ENCODE data around the gene GSKIP. TPM values are rescaled to one million over a fixed set of nuclear protein-coding genes. Genes with fewer than 3 reads are reported as not detected.
A peak's percentile ranks its signal among the peaks of the same experiment; 100 is the strongest.

The GSKIP gene
- total RNA-seq, 1 donor from 2014 or later = 21.6 TPM

DNA sequence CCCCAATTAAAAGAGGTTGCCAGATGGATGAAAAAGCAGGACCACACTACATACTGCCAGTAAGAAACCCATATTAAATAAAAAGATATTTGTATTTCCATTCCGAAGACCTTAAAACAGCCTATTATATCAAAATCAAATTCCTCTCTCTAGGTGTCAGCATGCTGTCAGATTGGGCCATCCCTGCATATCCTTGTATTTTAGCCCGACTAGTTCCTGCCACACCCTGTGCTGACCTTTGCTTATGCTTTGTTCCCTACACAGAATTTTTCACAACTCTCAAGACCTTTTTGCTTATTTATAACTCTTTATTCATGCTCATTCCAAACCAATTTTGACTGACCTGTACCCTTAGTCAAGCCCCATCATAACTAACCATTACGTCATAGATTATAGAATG lies 12.8 kb downstream of the GSKIP start:
- no peak for DNase-seq (ENCODE audit: low read depth in 2 of 2)

DNA sequence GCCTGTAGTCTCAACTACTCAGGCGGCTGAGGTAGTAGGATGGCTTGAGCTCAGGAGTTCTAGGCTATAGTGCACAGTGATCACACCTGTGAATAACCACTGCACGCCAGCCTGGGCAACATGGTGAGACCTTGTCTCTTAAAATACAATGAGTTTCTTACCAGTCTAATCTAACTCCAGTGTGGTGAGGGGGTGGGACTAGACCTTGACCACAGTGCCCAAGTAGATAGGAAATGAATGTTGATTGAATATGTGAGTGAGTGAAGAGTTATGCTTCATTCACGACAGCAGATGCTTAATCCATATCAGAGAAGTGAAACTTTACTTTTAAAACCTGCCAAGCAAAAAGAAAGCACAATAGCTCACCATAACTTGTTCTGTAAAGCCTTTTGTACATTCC lies 17.4 kb downstream of the GSKIP start:
- DNase-seq (ENCODE audit: low read depth in 2 of 2) = no peak

DNA sequence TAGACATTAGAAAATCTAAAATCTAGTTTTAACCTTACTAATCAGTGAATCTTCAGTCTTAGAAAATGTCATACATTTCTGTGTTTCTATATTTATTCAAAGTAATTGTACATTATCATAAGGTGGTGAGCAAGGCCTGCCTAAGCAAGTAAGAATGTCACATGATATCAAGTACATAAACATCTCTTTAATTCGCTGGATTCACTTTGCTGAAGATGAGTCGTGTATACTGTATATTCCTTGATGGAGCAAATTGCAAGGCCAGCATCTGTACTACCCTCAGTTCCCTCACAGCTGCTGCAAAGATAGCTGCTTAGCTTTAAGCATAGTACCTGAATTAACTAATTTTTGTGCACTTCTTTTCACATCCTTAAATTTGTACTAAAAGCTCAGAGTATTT lies 20.1 kb downstream of the GSKIP start:
- no peak for DNase-seq (ENCODE audit: low read depth in 2 of 2)

DNA sequence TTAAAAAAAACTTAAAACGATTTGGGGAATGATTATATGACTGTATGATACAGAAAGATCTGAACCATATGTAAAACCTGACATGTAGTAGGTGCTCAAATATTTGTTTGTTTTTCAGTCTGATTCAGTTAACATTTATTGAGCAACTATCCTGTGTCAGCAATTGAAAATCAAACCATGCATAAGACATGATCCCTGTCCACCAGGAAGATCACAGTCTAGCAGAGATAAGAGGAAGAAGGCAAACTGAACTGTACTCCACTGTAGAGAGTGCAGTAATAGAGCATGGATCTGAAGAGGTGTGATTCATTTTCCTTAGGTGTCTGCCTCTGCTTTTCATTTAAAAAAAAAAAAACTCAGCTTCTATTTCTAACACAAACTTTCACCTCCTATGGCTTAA lies 20.7 kb downstream of the GSKIP start:
- no peak for DNase-seq (ENCODE audit: low read depth in 2 of 2)

DNA sequence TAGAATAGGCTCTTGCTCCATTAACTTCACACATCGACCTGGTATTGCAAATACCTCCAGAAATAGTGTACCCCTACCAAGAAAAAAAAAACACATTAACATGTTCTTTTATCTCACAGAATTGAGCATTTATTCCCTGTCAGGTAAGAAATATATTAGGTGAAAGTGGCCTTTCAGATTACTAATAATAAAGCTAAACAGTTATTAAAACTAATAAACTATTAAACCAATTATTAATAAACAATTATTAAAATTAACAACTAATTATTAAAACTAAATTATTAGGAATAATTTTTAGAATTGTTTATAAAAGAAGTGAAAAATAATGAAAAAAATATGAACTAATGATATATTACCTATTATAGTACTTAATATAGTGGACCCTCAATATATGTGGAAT lies 21.4 kb downstream of the GSKIP start:
- DNase-seq (ENCODE audit: low read depth in 2 of 2) = no peak

DNA sequence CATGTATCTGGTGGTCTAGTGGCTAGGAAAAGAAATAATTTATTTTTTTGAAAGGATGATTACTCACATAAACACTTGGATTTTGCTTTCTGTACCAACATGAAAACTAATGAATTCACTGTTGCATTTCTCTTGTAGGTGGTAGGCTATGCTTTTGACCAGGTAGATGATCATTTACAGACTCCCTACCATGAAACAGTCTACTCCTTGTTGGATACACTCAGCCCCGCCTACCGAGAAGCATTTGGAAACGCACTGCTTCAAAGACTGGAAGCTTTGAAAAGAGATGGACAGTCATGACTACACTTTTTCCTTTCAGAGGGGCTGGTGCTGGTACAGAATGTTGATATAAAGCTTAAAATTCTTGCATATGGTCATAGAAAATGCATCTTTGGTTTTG lies 22.1 kb downstream of the GSKIP start:
- no peak for DNase-seq (ENCODE audit: low read depth in 2 of 2)

DNA sequence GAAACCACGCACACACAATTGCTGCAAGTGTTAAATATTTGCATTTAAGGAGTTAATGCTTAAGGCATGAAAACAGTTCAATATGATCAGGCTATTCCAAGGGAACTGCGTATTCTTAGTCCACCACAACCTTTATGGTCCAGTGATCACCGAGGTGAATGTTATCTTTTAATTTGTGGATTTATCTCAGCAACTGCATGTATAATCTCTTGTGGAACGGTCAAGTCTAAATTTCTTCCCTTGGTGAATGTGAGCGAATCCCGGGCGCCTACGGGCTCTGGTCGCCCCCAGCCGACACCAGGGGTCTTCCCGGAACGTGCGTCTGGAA lies 27.6 kb downstream of the GSKIP start:
- no peak for DNase-seq (ENCODE audit: low read depth in 2 of 2)

DNA sequence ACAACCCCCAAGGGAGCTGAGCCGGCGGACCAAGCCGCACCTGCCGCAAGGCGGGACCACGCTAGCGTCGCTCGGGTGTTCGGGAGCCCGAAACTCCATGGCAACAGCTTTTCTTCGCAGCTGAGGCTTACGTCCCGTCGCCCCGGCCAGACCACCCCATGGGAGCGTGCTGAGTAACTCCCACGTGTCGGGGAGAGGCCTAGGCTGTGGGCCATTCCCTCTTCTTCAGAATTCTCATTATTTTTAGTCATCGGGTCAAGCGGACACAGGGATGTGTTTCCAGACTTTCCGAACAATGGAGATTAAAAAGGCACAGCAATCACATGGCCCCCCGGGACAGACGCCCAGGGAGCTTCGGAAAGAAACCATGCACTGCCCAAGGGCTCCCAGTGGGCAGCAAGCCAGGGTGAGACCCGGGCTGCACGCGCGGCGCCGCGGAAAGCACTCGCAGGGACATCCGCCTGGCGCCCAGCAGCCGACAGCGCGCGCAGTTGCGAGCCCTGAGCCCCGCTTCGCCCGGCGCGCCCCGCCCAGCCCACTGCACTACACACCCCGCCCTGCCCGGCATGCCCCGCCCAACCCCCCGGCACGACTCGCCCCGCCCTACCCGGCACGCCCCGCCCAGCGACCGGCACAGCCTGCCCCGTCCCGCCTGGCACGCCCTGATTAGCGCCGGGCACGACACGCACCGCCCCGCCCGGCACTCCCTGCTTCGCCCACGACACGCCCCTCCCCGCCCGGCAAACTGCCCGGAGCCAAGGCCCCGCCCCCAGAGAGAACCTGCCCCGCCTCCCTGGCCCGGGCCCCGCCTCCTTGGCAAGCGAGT lies 28.2 kb downstream of the GSKIP start:
- DNase-seq (ENCODE audit: low read depth in 2 of 2) = peak; percentile 83 to 97

DNA sequence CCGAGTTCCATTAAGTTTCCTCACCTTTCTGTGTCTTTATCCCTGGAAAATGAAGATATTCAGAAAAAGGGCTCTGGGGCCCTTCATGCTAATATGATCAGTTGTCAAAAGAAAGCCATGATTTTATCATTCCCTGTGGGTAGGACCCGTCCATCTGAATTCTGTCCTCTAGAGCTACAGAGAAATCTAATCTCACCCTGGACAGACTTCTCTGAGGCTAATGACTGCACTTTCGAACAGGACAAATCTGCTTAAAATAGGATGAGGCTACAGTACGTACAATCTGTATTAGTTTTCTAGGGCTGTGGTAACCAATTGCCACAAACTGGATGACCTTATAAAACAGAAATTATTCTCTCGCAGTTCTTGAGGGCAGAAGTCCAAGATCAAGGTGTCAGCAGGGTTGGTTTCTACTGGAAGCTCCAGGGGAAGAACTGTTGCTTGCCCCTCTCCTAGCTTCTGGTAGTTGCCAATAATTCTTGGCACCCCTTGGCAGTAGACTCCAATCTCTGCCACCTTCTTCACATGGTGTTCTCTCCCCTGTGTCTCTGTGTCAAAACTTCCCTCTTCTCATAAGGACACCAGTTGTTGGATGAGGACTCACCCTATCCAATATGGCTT lies 29.9 kb downstream of the GSKIP start:
- no peak for DNase-seq (ENCODE audit: low read depth in 2 of 2)

DNA sequence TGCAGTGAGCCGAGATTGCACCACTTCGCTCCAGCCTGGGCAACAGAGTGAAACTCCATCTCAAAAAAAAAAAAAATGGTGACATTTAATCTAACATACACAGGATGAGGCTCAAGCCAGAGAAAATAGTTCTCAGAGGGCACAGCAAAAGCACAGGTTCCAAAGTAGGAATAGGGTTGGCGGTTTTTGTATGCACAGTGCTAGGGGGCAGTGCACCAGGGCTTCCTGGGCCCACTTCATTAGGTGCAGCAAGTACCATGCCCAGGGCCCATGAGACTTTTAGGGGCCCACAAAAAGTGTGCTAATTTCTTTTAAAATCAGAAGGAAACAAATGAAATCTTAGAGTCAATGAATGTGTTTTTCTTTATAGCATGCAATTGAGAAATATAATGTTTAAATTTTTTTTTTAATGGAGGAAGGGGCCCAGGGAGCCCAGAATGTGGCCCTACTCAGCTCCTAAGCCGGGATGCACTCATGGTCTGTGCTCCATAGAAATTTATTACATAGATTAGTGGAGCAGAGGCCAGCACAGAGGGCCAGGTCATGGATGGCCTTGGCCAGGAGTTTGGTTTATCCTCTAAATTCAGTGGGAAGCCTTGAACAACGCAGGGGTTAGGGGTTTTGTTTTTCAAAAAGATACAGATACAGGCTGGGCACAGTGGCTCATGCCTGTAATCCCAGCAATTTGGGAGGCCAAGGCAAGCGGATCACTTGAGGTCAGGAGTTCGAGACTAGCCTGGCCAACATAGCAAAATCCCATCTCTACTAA lies 30.9 kb downstream of the GSKIP start:
- DNase-seq (ENCODE audit: low read depth in 2 of 2) = no peak

DNA sequence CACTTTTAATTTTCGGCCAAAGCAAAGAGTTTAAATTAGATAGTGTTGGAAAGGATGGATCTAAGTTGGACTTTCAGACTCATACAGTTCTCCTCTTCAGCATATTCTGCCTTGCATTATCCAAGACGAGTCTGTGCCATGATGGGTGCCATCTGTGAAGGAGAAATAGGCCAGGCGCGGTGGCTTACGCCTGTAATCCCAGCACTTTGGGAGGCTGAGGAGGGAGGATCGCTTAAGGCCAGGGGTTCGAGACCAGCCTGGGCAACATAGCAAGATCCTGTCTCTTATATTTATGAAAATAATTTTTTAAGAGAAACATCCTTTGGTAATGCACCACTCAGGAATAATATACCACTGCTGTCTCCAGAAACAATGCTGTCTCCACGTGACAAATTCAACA lies 35.1 kb downstream of the GSKIP start:
- no peak for DNase-seq (ENCODE audit: low read depth in 2 of 2)

DNA sequence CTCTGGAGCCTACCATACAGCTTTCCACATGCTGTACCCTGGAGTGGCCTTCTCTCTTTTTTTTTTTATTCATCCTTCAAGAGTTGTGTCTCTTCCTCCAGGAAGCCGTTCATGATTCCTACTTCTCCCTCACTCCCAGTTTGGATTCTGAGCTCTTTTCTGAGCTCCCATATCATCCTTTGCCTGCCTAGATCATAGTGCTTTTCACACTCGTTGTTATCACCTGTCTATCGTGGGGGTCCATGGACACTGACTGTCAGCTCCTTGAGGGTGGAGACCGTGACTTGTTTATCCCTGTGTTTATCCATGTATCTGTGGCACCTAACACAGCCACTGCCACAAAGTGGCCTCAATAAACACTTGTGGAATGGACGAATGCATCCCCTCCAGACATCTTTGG lies 35.6 kb downstream of the GSKIP start:
- no peak for DNase-seq (ENCODE audit: low read depth in 2 of 2)

DNA sequence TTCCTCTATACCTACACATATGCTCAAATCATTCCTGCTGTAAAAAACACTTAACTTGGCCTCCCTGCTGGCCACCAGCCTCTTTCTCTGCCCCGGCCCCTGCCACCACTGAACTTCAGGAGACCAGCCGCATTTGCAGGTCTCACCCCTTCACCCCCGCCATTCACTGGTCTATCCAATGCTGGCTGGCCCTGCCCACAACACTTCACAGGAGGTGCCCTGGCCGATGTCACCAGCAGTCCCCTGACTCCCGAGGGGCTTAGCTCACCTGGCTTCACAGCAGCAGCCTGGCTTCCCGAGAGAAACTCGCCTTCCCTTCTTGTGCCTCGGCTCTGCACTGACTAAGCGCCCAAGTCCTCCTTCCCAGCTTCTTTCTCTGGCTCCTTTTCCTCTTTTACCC lies 36.1 kb downstream of the GSKIP start:
- DNase-seq (ENCODE audit: low read depth in 2 of 2) = no peak

DNA sequence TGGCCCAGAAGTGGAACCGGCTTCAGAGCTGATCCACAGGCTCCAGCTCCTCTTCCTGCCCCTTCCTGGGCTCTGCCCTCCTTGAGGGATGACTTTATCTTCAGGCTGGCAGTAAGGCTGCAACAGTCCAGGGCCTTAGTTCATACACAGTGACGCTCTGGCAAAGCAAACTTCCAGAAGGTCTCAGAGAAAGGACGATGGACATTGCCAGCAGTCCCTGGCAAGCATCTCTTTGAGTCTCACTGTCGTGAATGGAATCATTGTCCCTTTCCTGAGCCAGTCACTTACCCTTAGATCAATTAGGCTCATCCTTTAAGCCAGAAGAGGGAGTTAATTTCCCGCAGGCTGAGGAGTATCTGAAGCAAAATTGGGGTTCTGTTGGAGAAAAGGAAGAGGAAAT lies 37.2 kb downstream of the GSKIP start:
- DNase-seq (ENCODE audit: low read depth in 2 of 2) = no peak

DNA sequence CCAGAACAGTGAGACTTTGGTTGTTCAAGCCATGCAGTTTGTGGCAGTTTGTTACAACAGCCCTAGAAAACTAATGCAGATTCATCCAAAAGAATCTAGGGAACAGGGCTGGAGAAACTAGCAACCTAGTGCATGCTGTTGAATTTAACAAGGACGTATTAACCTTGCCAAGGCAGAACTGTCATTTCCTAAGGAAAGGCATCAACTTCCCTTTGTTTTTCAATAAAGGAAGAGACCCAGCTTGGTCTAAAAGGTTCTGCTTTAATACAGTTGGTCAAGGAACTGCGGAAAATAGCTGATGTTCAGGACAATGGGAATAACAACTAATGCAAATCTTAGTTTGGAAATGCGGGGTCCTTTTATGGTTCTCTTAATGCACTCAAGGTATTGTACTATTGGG lies 40.1 kb downstream of the GSKIP start:
- peak; percentile 12 to 60 for DNase-seq (ENCODE audit: low read depth in 2 of 2)

DNA sequence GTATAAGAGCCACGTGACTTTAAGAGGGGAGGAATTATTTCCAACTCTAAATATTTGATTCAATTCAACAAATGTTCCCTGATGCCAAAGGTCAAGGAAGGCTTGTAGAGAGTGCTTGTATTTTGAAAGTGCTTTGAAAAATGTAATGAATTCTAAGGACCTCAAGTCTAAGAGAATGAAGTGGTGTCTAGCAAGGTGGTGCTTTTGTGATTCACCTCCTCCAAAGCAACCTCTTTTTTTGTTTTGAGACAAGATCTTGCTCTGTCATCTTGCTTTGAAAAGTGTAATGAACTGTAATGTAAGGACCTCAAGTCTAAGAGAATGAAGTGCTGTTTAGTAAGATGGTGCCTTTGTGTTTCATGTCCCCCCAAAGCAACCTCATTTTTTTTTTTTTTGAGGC lies 42.4 kb downstream of the GSKIP start:
- DNase-seq (ENCODE audit: low read depth in 2 of 2) = no peak

DNA sequence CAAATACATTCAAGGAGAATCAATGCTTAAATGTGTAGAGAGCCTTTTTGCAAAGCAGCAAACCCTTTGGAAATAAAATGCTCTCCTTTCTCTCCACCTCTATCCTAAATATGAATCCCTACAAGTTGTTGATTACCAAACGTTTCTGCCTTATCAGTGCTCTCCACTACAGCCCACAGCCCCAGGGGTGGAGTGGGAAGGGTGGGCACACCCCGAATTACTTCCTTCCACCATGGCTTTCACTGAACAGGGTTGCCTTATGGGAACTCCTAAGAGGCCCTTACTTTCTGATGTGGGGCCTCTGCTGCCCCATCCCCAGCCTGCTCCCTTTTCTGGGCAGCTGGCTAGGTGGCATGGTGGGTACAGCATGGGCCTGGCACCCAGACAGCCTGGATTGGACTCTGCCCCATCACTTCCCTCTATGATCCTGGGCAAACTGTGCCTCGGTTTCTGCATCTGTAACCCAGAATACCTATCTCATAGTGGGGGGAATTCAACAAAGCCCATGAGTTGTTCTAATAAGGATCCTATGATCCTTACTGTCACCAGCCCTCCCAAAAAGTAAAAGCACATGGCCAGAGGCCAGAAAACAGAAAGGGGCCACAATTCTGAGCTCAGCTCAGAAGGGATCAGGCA lies 44.7 kb downstream of the GSKIP start:
- DNase-seq (ENCODE audit: low read depth in 2 of 2) = no peak

DNA sequence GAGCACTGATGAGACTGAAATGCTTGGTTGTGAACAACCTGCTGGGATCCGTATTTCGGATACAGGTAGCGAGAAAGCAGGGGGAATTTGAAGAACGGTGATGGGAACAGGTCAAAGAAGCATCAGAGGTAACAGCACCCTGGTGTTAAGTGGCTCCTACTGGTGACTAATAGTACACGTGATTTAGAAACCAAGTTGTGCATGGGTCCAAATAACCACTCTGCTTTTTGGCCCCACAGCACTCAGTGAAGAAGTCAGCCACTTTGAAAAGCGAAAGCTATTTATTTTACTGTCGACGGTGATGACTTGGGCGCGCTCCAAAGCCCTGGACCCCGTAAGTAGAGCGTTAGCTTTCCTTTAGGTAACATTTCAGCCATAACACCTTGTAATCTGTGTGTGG lies 45.3 kb downstream of the GSKIP start:
- DNase-seq (ENCODE audit: low read depth in 2 of 2) = no peak

DNA sequence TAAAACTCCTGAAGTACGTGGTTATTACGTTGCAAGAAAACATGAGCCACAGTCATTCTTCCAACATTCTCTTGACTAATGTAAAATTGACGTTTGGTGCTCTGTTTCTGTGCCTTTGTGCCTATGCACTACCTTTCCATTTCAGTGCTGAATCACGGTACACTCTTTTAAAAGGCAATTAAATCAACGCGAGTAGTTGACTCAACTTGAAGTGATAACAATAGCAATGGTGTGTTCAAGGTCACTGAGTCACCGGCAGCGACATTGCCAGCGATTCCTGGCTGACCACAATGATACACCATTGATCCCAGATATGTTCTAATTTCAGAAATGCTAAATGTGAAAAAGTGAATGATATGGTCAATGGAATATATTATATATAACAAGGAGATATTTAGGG lies 46.4 kb downstream of the GSKIP start:
- peak in 1 of 2 donors; percentile 34 for DNase-seq (ENCODE audit: low read depth in 2 of 2)

DNA sequence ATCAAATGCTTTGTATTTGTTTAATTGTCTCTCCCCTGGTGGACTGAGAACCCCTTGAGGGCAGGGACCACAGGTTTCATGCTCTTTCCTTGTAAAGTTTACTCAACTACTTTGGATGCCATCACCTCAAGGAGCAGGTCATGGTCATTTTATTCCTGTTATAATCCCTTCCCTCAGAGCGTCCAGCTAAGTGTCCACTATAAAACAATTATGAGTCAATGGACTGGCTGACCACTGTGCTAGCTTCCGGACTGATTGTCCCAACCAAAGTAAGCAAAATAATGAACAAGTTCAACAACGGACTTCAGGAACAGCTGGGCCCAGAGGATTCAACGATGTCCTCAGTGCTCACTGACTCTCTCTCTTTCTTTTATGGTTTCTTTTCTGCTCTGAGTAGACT lies 46.8 kb downstream of the GSKIP start:
- no peak for DNase-seq (ENCODE audit: low read depth in 2 of 2)

DNA sequence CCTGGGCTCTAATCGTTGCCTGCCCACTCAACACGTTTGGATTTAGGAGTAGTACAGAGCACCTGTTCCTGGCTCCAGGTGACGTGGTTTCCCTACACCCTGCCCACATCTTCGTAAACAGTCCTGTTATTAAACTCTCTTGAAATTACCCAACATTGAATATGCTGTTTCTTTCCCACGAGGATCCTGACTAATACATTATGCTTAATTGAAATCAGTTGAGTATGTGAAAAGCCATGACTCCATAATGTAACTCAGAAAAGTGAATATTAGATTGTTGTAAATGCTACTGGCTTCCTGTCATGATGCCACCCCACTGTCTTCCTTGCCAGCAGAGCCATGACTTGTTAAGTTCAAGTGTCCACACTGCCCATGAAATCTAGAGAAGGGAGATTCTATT lies 50.2 kb downstream of the GSKIP start:
- no peak for DNase-seq (ENCODE audit: low read depth in 2 of 2)

DNA sequence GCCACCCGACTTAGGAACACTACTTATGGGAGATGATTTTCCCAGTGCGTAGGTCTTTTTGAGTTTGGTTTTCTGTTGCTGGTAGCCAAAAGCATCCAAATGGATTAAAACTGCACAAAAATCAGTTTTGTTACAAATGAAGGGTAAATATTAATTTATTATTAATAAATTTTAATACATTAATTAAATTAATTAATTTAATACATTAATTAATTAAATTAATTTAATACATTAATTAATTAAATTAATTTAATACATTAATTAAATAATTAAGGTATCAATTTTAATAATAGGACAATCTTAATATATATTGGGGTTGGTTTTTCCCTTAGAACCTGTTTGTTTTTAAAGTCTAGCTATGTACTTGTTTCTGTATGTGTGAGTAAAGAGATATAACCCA lies 52.2 kb downstream of the GSKIP start:
- DNase-seq (ENCODE audit: low read depth in 2 of 2) = no peak

Data from dermis microvascular lymphatic vessel endothelial cell (primary cell).